Activated naive CD8-positive, alpha-beta T cell treated with anti-CD3 and anti-CD28 coated beads, Interleukin-2, amount 10 ng/mL, durations not matched to agents 7 days and 5 days (primary cell): ENCODE data around the gene DLEC1. TPM values are rescaled to one million over a fixed set of nuclear protein-coding genes. Genes with fewer than 3 reads are reported as not detected.

Experiments
- ATAC-seq: fragments of 150-1000 bp; cut with Tn5 transposase; one replicate; pipeline ENCODE4 v1.10.0; 2021; ENCODE audit warnings: low read depth, moderate library complexity
- POLR2A ChIA-PET: fragments of 350-600 bp; sonication (Branson Sonifier 250); formaldehyde crosslinking; loops from one replicate; lab custom pipeline; 2021; ENCODE audit warnings: antibody characterized with exemption; lab: Charles Lee
- DNase-seq: peaks from one replicate; pipeline ENCODE4 v3.0.0; 2021
- H3K27ac Mint-ChIP-seq: one replicate; pipeline ENCODE4 v1.8.0; 2022; ENCODE audit warnings: mild to moderate bottlenecking, mixed read lengths
- H3K27me3 Mint-ChIP-seq: one replicate; pipeline ENCODE4 v1.8.0; 2022; ENCODE audit warnings: mild to moderate bottlenecking, moderate library complexity, mixed read lengths
- H3K36me3 Mint-ChIP-seq: one replicate; pipeline ENCODE4 v1.8.0; 2021; ENCODE audit warnings: mild to moderate bottlenecking, mixed read lengths
- H3K4me1 Mint-ChIP-seq: one replicate; pipeline ENCODE4 v1.8.0; 2021; ENCODE audit warnings: mixed read lengths
- H3K4me3 Mint-ChIP-seq: one replicate; pipeline ENCODE4 v1.8.0; 2022; ENCODE audit warnings: mild to moderate bottlenecking, moderate library complexity, mixed read lengths
- H3K9me3 Mint-ChIP-seq: one replicate; pipeline ENCODE4 v1.8.0; 2021; ENCODE audit warnings: mixed read lengths
- total RNA-seq, 2 experiments: library from RNA; stranded (reverse); gene quantifications; one replicate each; pipeline ENCODE4 v1.2.3, GENCODE V29; 2021

Gene DLEC1
- total RNA-seq, 2 experiments from 2014 or later = 3.2 to 3.7 TPM

- peak overlapping the region; percentile 90 for H3K4me3 Mint-ChIP-seq
- H3K9me3 Mint-ChIP-seq = no peaks in the 10 kb centered on the region
- ATAC-seq (peak; percentile 12), DNase-seq (no peak)
- POLR2A ChIA-PET = interaction anchor here (0.6 to 1.2 kb wide), 6 partner anchors 21 to 169 kb away, joined by 3 to 5 read pairs (median 4); partner anchors contain the start of genes ACAA1 and OXSR1
- peaks cover 23% of the 10 kb centered on the region for H3K36me3 Mint-ChIP-seq
- H3K27me3 Mint-ChIP-seq = no peaks in the 10 kb centered on the region
- H3K27ac Mint-ChIP-seq = peak overlapping the region; percentile 96
- H3K4me1 Mint-ChIP-seq = peaks cover 48% of the 10 kb centered on the region
Observed at GRCh38 chr3:37995652-37996641, 43.1 kb upstream of the DLEC1 start.

GRCh38 chr3:37996785-37997301 is 42.2 kb upstream of the DLEC1 start:
- DNase-seq (peak; percentile 76), ATAC-seq (peak; percentile 41)
- Mint-ChIP-seq H3K27me3 (no peaks in the 10 kb centered on the region), H3K9me3 (no peaks in the 10 kb centered on the region), H3K36me3 (peaks cover 23% of the 10 kb centered on the region), H3K27ac (peak overlapping the region; percentile 60), H3K4me1 (peaks cover 48% of the 10 kb centered on the region), H3K4me3 (no peak overlapping the region)
- POLR2A ChIA-PET = interaction anchor here (0.6 to 1.2 kb wide), 5 partner anchors 23 to 168 kb away, joined by 3 to 5 read pairs (median 4); partner anchors contain the start of genes ACAA1 and OXSR1

GRCh38 chr3:37997342-37997741 is 41.7 kb upstream of the DLEC1 start:
- DNase-seq = no peak

GRCh38 chr3:37997791-37998370 is 41.1 kb upstream of the DLEC1 start:
- Mint-ChIP-seq H3K4me1 (peaks cover 48% of the 10 kb centered on the region), H3K27ac (peak overlapping the region; percentile 97), H3K4me3 (no peak overlapping the region), H3K9me3 (no peaks in the 10 kb centered on the region), H3K36me3 (peaks cover 23% of the 10 kb centered on the region), H3K27me3 (no peaks in the 10 kb centered on the region)
- no peak for ATAC-seq
- POLR2A ChIA-PET = no interaction called here
- no peak for DNase-seq

More at GRCh38 chr3:37997342-37997741, 41.7 kb upstream of the DLEC1 start:
- H3K4me1 Mint-ChIP-seq = peaks cover 48% of the 10 kb centered on the region
- H3K36me3 Mint-ChIP-seq = peaks cover 23% of the 10 kb centered on the region
- no peak overlapping the region for H3K27ac Mint-ChIP-seq
- no peak for ATAC-seq
- POLR2A ChIA-PET = interaction anchor here (1.0 to 1.1 kb wide), 3 partner anchors 23 to 168 kb away, joined by 3 to 5 read pairs (median 4); partner anchors contain the start of gene OXSR1
- no peaks in the 10 kb centered on the region for H3K9me3 Mint-ChIP-seq
- no peaks in the 10 kb centered on the region for H3K27me3 Mint-ChIP-seq
- H3K4me3 Mint-ChIP-seq = no peak overlapping the region

GRCh38 chr3:37999836-38000235 is 39.2 kb upstream of the DLEC1 start:
- H3K27me3 Mint-ChIP-seq = no peaks in the 10 kb centered on the region
- H3K36me3 Mint-ChIP-seq = peaks cover 23% of the 10 kb centered on the region
- no peaks in the 10 kb centered on the region for H3K9me3 Mint-ChIP-seq
- POLR2A ChIA-PET = no interaction called here
- H3K4me3 Mint-ChIP-seq = no peak overlapping the region
- DNase-seq (no peak), ATAC-seq (no peak)
- peak overlapping the region; percentile 73 for H3K27ac Mint-ChIP-seq
- H3K4me1 Mint-ChIP-seq = peaks cover 47% of the 10 kb centered on the region

- Mint-ChIP-seq H3K4me1 (peaks cover 43% of the 10 kb centered on the region), H3K27ac (peak overlapping the region; percentile 40), H3K36me3 (peaks cover 23% of the 10 kb centered on the region), H3K4me3 (no peak overlapping the region), H3K27me3 (no peaks in the 10 kb centered on the region), H3K9me3 (no peaks in the 10 kb centered on the region)
- POLR2A ChIA-PET = interaction anchor here (1.4 kb wide), 1 partner anchor 30 kb away, joined by 3 read pairs; no protein-coding TSS in a partner anchor
- no peak for ATAC-seq
- peak; percentile 24 for DNase-seq
Observed at GRCh38 chr3:38000242-38000916, 38.6 kb upstream of the DLEC1 start.

- Mint-ChIP-seq H3K4me1 (peaks cover 37% of the 10 kb centered on the region), H3K4me3 (no peak overlapping the region), H3K9me3 (no peaks in the 10 kb centered on the region), H3K36me3 (peaks cover 17% of the 10 kb centered on the region), H3K27ac (no peak overlapping the region), H3K27me3 (no peaks in the 10 kb centered on the region)
- POLR2A ChIA-PET = interaction anchor here (1.4 kb wide), 1 partner anchor 31 kb away, joined by 3 read pairs; no protein-coding TSS in a partner anchor
- ATAC-seq (no peak), DNase-seq (peak; percentile 20)
Observed at GRCh38 chr3:38000965-38001455, 38.0 kb upstream of the DLEC1 start.

- DNase-seq = peak; percentile 31
- H3K27ac Mint-ChIP-seq = no peak overlapping the region
- no peaks in the 10 kb centered on the region for H3K27me3 Mint-ChIP-seq
- POLR2A ChIA-PET = interaction anchor here (0.9 to 1.4 kb wide), 2 partner anchors 31 to 38 kb away, joined by 3 read pairs; partner anchors contain the start of gene DLEC1
- H3K4me3 Mint-ChIP-seq = no peak overlapping the region
- no peak for ATAC-seq
- no peaks in the 10 kb centered on the region for H3K9me3 Mint-ChIP-seq
- peaks cover 31% of the 10 kb centered on the region for H3K4me1 Mint-ChIP-seq
- H3K36me3 Mint-ChIP-seq = peaks cover 13% of the 10 kb centered on the region
Observed at GRCh38 chr3:38001456-38002081, 37.4 kb upstream of the DLEC1 start.

- H3K4me3 Mint-ChIP-seq = no peak overlapping the region
- H3K27me3 Mint-ChIP-seq = no peaks in the 10 kb centered on the region
- H3K9me3 Mint-ChIP-seq = no peaks in the 10 kb centered on the region
- peaks cover 8% of the 10 kb centered on the region for H3K36me3 Mint-ChIP-seq
- peak; percentile 26 for DNase-seq
- ATAC-seq = no peak
- H3K4me1 Mint-ChIP-seq = peaks cover 27% of the 10 kb centered on the region
- H3K27ac Mint-ChIP-seq = no peak overlapping the region
- POLR2A ChIA-PET = interaction anchor here (0.9 kb wide), 1 partner anchor 37 kb away, joined by 3 read pairs; the partner anchor contains the start of gene DLEC1
Observed at GRCh38 chr3:38002291-38002876, 36.6 kb upstream of the DLEC1 start.

- Mint-ChIP-seq H3K27ac (peak overlapping the region; percentile 6), H3K9me3 (no peaks in the 10 kb centered on the region), H3K4me1 (peaks cover 25% of the 10 kb centered on the region), H3K36me3 (peaks cover 8% of the 10 kb centered on the region), H3K4me3 (no peak overlapping the region), H3K27me3 (no peaks in the 10 kb centered on the region)
- DNase-seq (no peak), ATAC-seq (no peak)
- POLR2A ChIA-PET = interaction anchor here (1.3 kb wide), 1 partner anchor 28 kb away, joined by 3 read pairs; no protein-coding TSS in a partner anchor
Observed at GRCh38 chr3:38002940-38003339, 36.1 kb upstream of the DLEC1 start.

- POLR2A ChIA-PET = interaction anchor here (1.3 kb wide), 1 partner anchor 28 kb away, joined by 3 read pairs; no protein-coding TSS in a partner anchor
- Mint-ChIP-seq H3K36me3 (peaks cover 8% of the 10 kb centered on the region), H3K27ac (peak overlapping the region; percentile 64), H3K9me3 (no peaks in the 10 kb centered on the region), H3K4me1 (peaks cover 21% of the 10 kb centered on the region), H3K27me3 (no peaks in the 10 kb centered on the region), H3K4me3 (no peak overlapping the region)
- peak; percentile 72 for DNase-seq
- no peak for ATAC-seq
Observed at GRCh38 chr3:38003371-38003816, 35.6 kb upstream of the DLEC1 start.
